ENCODE data around the gene ZXDB.

GRCh38 chrX:57647020-57647419, 55.2 kb downstream of the ZXDB start:
- TF ChIP-seq, protein P1, sequence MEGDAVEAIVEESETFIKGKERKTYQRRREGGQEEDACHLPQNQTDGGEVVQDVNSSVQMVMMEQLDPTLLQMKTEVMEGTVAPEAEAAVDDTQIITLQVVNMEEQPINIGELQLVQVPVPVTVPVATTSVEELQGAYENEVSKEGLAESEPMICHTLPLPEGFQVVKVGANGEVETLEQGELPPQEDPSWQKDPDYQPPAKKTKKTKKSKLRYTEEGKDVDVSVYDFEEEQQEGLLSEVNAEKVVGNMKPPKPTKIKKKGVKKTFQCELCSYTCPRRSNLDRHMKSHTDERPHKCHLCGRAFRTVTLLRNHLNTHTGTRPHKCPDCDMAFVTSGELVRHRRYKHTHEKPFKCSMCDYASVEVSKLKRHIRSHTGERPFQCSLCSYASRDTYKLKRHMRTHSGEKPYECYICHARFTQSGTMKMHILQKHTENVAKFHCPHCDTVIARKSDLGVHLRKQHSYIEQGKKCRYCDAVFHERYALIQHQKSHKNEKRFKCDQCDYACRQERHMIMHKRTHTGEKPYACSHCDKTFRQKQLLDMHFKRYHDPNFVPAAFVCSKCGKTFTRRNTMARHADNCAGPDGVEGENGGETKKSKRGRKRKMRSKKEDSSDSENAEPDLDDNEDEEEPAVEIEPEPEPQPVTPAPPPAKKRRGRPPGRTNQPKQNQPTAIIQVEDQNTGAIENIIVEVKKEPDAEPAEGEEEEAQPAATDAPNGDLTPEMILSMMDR (IDR thresholded peaks at IDR 0.05) = no peak
- TF ChIP-seq POLR2A (IDR thresholded peaks at IDR 0.05) = no peak

Measured in heart left ventricle (tissue), 13 donors.